Islet precursor cell (in vitro differentiated cells): ENCODE measurements around the gene CCDC17.

Source experiments
- DNase-seq: peaks from one replicate; pipeline ENCODE4 v3.0.0-alpha.2; 2018

CCDC17 gene

GRCh38 chr1:45623972-45624371 lies at the start of gene CCDC17:
CCDC17 (minus strand) TSS chr1:45624054; CDS start chr1:45623909, 145 bp downstream.
- DNase-seq = no peak

DNA sequence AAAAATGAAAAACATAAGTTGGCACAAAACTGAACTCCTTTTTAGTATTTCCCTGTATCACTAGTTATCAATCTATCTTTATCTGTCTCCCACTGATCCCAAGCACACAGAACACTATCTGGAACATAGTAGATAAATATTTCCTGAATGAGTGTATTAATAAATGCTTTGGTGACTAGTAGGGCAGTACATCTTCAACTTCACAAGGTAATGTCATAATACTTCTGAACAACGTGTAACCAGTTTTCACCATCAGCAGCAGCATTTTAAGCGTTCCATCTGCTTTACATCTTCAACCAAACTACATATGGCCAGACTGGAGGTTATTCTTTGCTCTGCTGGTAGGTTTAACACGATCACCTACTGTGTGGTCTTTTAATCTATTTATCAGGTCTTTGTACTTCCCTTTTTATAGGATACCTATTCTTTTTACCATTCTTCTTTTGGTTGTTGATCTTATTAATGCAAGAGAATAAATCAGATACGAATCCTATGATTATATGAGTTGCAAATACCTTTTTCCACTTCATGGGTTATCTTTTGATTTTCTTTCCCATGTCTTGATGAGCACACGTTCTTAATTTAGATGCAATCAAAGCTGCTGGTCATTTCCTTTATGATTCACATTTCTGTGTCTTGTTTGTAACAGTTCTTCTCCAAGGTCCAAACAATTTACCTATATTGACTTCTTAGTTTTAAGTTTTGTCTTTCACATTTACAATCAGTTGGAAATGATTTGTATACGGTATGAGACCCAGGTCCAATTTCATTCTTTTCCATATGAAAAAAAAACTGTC lies 46.2 kb upstream of the CCDC17 start:
- no peak for DNase-seq

DNA sequence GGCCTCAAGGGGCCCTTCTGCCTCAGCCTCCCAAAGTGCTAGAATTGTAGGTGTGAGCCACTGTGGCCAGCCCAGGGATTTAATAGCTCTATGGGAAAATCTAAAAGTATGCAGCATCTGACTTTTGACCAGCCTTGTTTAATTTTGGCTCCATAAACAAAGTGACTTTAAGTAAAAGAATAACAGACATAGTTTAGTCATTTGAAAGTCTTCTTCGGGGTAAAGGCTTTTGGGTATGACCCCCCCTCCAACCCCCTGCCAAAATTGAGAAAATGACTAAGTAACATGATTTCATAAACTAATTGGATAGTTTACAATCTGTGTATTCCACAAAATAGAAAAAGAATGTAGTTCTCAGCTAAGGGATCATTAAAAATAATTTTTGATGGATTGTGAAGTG lies 45.5 kb upstream of the CCDC17 start:
- no peak for DNase-seq

DNA sequence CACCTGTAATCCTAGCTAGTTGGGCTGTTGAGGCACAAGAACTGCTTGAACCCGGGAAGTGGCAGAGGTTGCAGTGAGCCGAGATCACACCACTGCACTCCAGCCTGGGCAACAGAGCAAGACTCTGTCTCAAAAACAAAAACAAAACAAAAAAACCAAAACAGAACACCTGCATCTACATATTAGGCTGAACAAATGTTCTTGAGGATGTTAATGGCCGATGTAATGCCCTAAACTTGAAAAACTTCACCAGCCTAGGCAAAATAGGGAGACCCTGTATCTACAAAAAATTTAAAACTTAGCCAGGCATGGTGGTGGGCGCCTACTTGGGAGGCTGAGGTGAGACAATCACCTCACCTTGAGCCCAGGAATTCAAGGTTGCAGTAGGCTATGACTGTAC lies 44.7 kb upstream of the CCDC17 start:
- DNase-seq = no peak

DNA sequence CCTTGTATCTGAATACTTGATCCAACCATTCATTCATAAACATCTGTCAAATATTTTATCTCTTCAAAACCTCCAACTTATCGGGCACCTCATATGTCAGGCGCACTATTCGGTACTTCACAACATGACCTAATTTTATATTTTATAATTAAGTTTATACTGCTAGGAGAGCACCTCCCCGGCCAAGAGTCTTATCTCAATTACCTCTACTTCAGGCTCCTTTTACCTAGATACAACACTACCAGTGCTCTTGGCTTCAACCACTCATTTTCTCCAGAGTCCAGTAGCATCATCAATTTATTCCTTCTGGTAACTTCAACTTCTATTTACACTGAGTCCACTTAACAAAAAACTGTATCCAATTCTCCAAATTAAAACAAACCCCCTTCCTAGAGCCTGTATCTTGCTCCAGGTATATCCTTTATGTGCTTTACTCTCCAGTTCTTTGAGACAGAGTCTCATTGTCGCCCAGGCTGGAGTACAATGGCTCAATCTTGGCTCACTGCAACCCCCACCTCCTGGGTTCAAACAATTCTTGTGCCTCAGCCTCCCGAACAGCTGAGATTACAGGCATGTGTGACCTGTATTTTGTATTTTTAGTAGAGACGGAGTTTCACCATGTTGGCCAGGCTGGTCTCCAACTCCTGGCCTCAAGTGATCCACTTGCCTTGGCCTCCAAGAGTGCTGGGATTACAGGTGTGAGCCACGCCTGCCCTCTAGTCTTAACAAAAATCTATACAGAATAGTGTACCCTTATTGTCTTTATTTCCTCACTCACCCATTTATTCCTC lies 43.7 kb upstream of the CCDC17 start:
- DNase-seq = no peak

DNA sequence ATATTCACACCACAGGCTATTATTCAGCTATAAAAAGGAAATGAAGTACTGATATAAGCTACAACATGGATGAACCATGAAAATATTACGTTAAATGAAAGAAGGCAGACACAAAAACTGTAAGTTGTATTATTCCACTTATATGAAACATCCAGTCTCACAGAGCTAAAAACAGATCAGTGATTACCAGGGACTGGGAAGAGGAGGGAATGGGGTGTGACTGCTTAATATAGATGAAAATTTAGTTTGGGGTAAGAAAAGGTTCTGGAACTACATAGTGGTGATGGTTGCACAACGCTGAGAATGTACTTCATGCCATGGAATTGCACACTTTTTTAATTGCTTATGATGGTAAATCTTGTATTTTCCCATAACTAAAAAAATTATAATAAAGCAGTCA lies 43.0 kb upstream of the CCDC17 start:
- no peak for DNase-seq

DNA sequence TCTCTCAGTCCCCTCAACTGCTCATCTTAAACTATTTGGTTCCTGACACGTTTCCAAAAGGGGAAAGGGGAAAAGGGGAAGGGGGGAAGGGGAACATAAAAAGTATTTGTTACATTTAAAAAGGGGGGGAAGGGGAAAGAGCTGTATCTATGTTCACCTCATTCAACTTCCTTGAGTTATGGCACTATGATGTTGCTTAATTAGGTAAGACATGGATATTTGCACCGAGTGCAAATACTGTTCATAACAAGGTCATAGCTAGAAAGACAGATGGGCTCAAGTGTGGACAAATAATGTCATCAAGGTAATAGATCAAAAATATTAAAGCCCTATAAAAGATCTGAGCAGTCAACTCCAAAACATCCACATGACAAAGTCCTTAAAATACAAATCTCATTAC lies 36.5 kb upstream of the CCDC17 start:
- no peak for DNase-seq

DNA sequence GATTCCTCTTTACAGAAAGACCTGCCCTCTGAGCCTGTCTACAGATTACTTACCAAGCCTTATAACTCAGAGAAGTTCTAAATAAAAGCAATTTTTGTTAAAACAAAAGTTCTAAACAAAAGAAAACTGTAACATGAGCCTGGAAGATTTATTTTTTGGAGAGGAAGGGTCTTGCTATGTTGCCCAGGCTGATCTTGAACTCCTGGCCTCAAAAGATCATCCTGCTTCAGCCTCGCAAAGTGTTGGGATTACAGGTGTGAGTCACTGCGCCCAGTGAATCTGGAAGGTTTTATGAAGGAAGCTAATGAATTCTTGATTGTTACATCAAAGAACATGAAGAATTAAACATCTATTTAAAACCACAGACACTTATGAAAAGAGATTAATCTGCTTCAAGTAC lies 35.4 kb upstream of the CCDC17 start:
- DNase-seq = no peak

- no peak for DNase-seq
These were observed 34.3 kb upstream of the CCDC17 start for GRCh38 chr1:45658171-45658570.

GRCh38 chr1:45656573-45657226 lies 32.8 kb upstream of the CCDC17 start:
- no peak for DNase-seq

DNA sequence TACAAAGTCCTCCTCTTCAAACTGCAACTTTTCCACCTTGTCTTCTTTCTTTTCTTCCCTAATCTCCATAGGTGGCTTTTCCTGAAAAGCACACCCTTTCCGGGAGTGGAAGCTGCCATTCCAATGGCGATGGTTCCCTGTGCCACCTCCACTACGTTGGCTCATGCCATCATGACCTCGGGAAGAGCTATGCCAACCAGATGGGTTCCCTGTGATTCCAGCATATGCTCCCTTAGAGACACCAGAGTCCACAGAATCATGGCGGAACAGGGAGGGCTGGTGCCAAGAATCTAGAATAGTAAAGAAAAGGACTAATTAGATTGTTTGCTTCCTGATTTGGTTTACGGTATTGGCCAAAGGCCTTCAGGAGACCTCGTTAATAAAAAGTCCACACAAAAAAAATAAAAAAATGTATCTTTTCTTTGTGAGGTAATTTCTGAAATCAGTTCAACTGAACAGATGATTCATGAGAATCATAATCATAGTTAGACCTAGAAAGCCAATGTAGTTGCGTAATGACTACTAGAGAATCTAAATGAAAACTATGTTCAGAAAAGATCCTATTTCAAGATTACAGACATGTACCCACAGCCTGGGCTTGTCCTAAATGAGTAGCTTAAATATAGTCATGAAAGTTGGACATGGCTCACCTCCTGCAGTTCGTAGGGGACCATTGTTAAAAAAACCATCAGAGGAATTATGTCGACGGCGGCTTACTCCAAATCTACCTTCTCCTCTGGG lies 30.9 kb upstream of the CCDC17 start:
- DNase-seq = no peak

DNA sequence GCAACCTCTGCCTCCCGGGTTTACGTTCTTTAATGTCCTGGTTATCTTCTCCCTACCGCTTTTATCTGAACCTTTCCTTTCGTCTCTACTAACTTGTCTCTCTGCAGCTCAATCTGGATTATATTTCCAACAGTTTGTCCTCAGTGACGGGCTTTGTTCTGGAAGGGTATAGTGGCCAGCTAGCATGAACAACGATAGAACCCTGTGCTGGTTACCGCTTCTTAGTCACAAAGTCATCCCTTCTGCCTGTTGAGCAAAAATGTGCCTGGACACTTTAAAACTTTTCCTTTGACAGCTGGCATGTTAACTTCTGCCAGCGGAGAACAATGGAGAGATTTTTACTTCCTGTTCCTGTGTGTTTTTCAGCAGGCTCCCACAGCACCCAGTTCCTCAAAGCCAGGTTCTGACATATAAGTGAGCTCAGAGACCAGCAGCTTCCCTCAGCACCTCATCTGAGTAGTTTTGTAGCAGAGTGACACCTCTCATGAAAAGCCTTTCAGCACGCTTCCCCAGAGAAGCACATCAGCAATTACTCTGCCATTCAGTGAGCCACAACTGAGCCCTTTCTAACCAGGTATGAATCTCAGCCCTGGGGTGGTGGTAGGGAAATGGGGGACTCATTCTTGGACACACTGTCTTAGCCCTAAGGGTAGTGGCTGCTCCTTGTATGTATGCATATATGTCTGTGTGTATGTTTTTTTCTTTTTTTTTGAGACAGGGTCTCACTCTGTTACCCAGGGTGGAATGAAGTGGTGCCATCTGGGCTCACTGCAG lies 23.6 kb upstream of the CCDC17 start:
- DNase-seq = no peak

GRCh38 chr1:45644661-45645060 lies 20.8 kb upstream of the CCDC17 start:
- no peak for DNase-seq

DNA sequence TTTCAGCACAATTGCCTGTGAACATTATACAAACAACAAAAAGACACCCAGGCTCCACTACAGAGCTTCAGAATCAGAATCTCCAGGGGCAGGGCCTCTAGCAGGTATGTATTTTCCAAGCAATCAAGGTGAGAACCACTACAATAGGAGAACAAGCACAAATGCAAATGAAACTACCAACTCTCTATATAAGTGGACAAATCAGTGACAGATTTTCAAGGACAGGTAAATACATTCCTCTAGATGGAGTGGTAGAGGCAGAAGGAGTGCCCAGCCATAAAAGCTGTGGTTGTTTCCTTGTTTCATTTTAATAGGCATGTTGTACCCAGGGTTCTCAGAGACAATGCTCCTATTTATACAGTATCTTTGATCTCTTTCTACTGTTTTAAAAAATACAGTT lies 20.1 kb upstream of the CCDC17 start:
- DNase-seq = no peak

- DNase-seq = no peak
These were observed 19.5 kb upstream of the CCDC17 start for GRCh38 chr1:45643321-45643720.

GRCh38 chr1:45640293-45640692 lies 16.4 kb upstream of the CCDC17 start:
- no peak for DNase-seq

DNA sequence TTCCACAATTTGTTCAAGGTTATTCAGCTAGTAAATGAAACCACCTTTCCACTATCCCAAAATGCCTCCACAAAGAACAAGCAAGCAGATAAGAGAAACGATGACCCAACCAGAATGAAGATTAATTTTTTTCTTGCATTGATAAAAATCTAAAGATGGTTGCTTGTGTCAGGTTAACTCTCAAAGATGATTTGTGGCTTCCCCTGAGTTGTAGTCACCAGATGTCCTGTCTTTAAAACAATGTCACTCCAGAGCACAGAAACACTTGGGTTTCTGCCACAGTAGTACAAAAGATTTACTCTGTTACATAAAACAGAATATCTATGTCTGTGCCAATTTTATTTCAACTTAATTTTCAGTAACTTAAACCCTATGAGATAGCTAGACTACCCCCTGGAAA lies 11.4 kb upstream of the CCDC17 start:
- no peak for DNase-seq

DNA sequence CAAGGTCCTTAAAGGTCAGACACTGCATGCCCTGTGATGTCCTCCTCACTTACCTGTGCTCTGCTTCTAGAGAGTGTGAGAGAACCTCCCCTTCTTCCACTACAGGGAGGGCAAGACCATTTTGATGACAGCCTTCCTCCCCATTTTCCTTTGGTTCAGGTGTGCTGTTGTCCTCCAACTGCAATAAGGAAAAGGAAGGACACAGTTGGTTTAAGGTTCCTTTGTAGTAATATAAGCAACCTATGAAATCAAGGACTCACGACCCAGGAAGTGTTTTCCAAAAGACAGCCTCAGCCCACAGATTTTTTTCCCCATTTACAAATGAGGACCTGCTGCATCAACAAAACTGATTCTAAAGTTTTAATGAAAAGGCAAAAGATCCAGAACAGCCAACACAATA lies 6.6 kb upstream of the CCDC17 start:
- no peak for DNase-seq

DNA sequence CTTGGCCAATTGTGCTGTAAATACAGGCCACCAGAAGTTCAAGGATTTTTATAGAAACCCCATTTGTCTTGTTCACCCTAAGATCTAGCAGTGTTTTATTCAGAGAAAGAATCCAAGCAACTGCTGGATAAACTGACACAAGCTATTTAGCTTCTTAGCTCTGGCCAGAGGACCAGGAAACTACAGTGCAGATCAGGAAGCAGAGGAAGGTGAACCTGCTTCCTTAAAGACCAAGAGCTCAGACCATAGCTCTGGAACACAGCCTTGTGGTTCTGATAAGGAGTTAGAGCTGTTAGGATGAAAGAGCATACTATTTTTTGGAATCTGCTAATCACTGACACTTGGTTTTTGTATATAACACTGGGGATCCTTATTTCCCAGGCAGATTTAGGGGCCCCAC lies 5.2 kb upstream of the CCDC17 start:
- no peak for DNase-seq

- DNase-seq = no peak
These were observed 1.1 kb downstream of the CCDC17 start for GRCh38 chr1:45622524-45623394.

- no peak for DNase-seq
These were observed 1.8 kb downstream of the CCDC17 start for GRCh38 chr1:45621895-45622523.
